Measurements from ENCODE around the gene ARHGEF16.

Gene ARHGEF16

DNA sequence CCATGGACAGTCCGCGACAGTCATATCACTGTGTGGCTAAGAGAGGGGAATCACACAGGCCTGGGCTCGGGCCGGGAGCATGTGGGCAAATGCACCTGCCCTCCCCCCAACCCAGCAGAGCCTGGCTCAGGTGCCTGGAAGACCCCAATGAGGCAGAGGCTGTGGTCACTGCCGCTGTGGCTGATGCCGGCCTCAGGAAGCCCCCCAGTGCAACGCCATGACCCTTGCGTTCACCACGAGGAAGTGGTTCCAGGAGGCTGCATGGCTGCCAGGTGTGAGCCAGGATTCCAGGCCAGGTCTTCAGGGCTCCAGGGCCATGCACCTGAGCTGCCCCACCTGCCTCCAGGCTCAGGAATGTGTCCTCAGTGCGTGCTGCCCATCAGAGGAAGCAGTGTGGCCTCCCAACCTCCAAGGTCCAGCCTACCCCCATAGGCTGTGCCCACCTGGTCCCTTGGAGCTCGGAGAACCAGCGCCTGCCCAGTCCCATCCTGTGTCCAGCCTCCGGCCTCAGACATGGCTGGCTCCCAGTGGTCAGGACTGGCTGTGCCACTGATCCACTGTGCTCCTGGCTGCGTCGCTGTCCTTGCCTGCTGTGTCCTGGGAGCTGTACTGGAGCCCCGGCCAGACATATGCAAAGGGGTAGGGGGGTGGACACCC, 8.0 kb downstream of the ARHGEF16 start:
- H3K9ac ChIP-seq: no peak overlapping the region
- H3K4me2 ChIP-seq: no peak overlapping the region
- no peaks in the 10 kb centered on the region for H3K79me2 ChIP-seq (ENCODE audit: insufficient read depth, low read depth)
- H3K27me3 ChIP-seq (ENCODE audit: insufficient read depth, low read depth): peaks cover 95% of the 10 kb centered on the region
- H3K4me1 ChIP-seq (ENCODE audit: low read depth, poor library complexity, severe bottlenecking): no peaks in the 10 kb centered on the region
- no peaks in the 10 kb centered on the region for H3K36me3 ChIP-seq (ENCODE audit: insufficient read depth)
- TF ChIP-seq, protein P1, sequence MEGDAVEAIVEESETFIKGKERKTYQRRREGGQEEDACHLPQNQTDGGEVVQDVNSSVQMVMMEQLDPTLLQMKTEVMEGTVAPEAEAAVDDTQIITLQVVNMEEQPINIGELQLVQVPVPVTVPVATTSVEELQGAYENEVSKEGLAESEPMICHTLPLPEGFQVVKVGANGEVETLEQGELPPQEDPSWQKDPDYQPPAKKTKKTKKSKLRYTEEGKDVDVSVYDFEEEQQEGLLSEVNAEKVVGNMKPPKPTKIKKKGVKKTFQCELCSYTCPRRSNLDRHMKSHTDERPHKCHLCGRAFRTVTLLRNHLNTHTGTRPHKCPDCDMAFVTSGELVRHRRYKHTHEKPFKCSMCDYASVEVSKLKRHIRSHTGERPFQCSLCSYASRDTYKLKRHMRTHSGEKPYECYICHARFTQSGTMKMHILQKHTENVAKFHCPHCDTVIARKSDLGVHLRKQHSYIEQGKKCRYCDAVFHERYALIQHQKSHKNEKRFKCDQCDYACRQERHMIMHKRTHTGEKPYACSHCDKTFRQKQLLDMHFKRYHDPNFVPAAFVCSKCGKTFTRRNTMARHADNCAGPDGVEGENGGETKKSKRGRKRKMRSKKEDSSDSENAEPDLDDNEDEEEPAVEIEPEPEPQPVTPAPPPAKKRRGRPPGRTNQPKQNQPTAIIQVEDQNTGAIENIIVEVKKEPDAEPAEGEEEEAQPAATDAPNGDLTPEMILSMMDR (conservative IDR thresholded peaks at IDR 0.05; ENCODE audit: low read depth, low read length): no peak
- H4K20me1 ChIP-seq (ENCODE audit: insufficient read depth): no peaks in the 10 kb centered on the region
- no peak overlapping the region for H2AFZ ChIP-seq (ENCODE audit: low read depth)
- no peak overlapping the region for H3K27ac ChIP-seq
- H3K4me3 ChIP-seq (IDR thresholded peaks at IDR 0.05; ENCODE audit: insufficient read depth, low read depth, low read length): no peak overlapping the region

DNA sequence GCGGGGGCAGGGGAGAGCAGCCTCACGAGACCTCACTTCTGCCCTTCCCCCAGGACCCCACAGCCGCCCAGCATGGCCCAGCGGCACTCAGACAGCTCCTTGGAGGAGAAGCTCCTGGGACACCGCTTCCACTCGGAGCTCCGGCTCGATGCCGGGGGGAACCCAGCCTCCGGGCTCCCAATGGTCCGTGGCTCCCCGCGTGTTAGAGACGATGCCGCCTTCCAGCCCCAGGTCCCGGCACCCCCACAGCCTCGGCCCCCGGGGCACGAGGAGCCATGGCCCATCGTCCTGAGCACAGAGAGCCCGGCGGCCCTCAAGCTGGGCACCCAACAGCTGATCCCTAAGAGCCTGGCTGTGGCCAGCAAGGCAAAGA, 8.5 kb downstream of the ARHGEF16 start:
- Histone ChIP-seq H3K9ac (no peak overlapping the region), H3K4me2 (no peak overlapping the region), H3K36me3 (ENCODE audit: insufficient read depth) (no peaks in the 10 kb centered on the region), H3K4me1 (ENCODE audit: low read depth, poor library complexity, severe bottlenecking) (no peaks in the 10 kb centered on the region), H4K20me1 (ENCODE audit: insufficient read depth) (no peaks in the 10 kb centered on the region), H2AFZ (ENCODE audit: low read depth) (no peak overlapping the region), H3K4me3 (IDR thresholded peaks at IDR 0.05; ENCODE audit: insufficient read depth, low read depth, low read length) (no peak overlapping the region), H3K27ac (no peak overlapping the region), H3K27me3 (ENCODE audit: insufficient read depth, low read depth) (peaks cover 95% of the 10 kb centered on the region), H3K79me2 (ENCODE audit: insufficient read depth, low read depth) (no peaks in the 10 kb centered on the region)
- TF ChIP-seq, protein P1 (conservative IDR thresholded peaks at IDR 0.05; ENCODE audit: low read depth, low read length): no peak

GRCh38 chr1:3463408-3463863, 9.0 kb downstream of the ARHGEF16 start:
- Histone ChIP-seq H3K27me3 (ENCODE audit: insufficient read depth, low read depth) (peaks cover 95% of the 10 kb centered on the region), H4K20me1 (ENCODE audit: insufficient read depth) (no peaks in the 10 kb centered on the region), H2AFZ (ENCODE audit: low read depth) (no peak overlapping the region), H3K4me2 (no peak overlapping the region), H3K4me1 (ENCODE audit: low read depth, poor library complexity, severe bottlenecking) (no peaks in the 10 kb centered on the region), H3K4me3 (IDR thresholded peaks at IDR 0.05; ENCODE audit: insufficient read depth, low read depth, low read length) (no peak overlapping the region), H3K9ac (no peak overlapping the region), H3K36me3 (ENCODE audit: insufficient read depth) (no peaks in the 10 kb centered on the region), H3K79me2 (ENCODE audit: insufficient read depth, low read depth) (no peaks in the 10 kb centered on the region), H3K27ac (no peak overlapping the region)
- TF ChIP-seq, protein P1 (conservative IDR thresholded peaks at IDR 0.05; ENCODE audit: low read depth, low read length): no peak

- Histone ChIP-seq H3K9ac (no peak overlapping the region), H3K4me1 (ENCODE audit: low read depth, poor library complexity, severe bottlenecking) (no peaks in the 10 kb centered on the region), H2AFZ (ENCODE audit: low read depth) (no peak overlapping the region), H3K27me3 (ENCODE audit: insufficient read depth, low read depth) (peaks cover 95% of the 10 kb centered on the region), H3K4me2 (no peak overlapping the region), H3K27ac (no peak overlapping the region), H3K36me3 (ENCODE audit: insufficient read depth) (no peaks in the 10 kb centered on the region), H3K4me3 (IDR thresholded peaks at IDR 0.05; ENCODE audit: insufficient read depth, low read depth, low read length) (no peak overlapping the region), H3K79me2 (ENCODE audit: insufficient read depth, low read depth) (no peaks in the 10 kb centered on the region), H4K20me1 (ENCODE audit: insufficient read depth) (no peaks in the 10 kb centered on the region)
- TF ChIP-seq, protein P1 (conservative IDR thresholded peaks at IDR 0.05; ENCODE audit: low read depth, low read length): no peak
Observed at GRCh38 chr1:3463891-3464648, 9.6 kb downstream of the ARHGEF16 start.
